H1 (cell line): ENCODE data around the gene TRAF6. TPM values are rescaled to one million over a fixed set of nuclear protein-coding genes. Genes with fewer than 3 reads are reported as not detected.

Source experiments
- CTCF ChIA-PET: fragments of 300-600 bp; sonication (Branson Sonifier 250); formaldehyde crosslinking; loops from one replicate; lab custom pipeline; 2021; ENCODE audit not compliant: partially characterized antibody; lab: Charles Lee
- POLR2A ChIA-PET: fragments of 300-600 bp; sonication (Branson Sonifier 250); formaldehyde crosslinking; loops from one replicate; lab custom pipeline; 2021; ENCODE audit warnings: inconsistent platforms; ENCODE audit not compliant: partially characterized antibody; lab: Charles Lee
- DNase-seq, 2 experiments: peaks; one replicate each; pipeline versions ENCODE4 v3.0.0 to v3.0.0-alpha.2; 2010 to 2022; ENCODE audit warnings: low spot score in 2 of 2, low read depth in 1 of 2, mixed read lengths in 1 of 2
- FAIRE-seq: peaks from 2 replicates; lab custom pipeline; 2011; peaks lifted over from hg19 to GRCh38; lab: Jason Lieb, UNC
- H2AFZ ChIP-seq: 2 replicates; pipeline ENCODE4 v1.8.1; 2012; ENCODE audit warnings: low read length, inconsistent platforms
- H2AK5ac ChIP-seq: 2 replicates; pipeline ENCODE4 v1.6.1; 2013; ENCODE audit warnings: low read depth, low read length
- H2BK120ac ChIP-seq: replicated peaks from 2 replicates; pipeline ENCODE3; 2013; ENCODE audit warnings: low read depth, low read length, inconsistent platforms
- H2BK12ac ChIP-seq: 2 replicates; pipeline ENCODE4 v1.6.1; 2013; ENCODE audit warnings: low read depth, low read length
- H2BK15ac ChIP-seq: 2 replicates; pipeline ENCODE4 v1.6.1; 2013; ENCODE audit warnings: low read length
- H2BK20ac ChIP-seq: 2 replicates; pipeline ENCODE4 v1.6.1; 2013; ENCODE audit warnings: low read length
- H2BK5ac ChIP-seq: 2 replicates; pipeline ENCODE4 v1.6.1; 2013; ENCODE audit warnings: low read depth, low read length
- H3K14ac ChIP-seq: 2 replicates; pipeline ENCODE4 v1.6.1; 2013; ENCODE audit warnings: inconsistent platforms; ENCODE audit not compliant: insufficient read length
- H3K18ac ChIP-seq: 2 replicates; pipeline ENCODE4 v1.6.1; 2013; ENCODE audit warnings: low read length; ENCODE audit errors: extremely low read depth
- H3K23ac ChIP-seq: 2 replicates; pipeline ENCODE4 v1.6.1; 2013; ENCODE audit warnings: inconsistent platforms; ENCODE audit not compliant: insufficient read length
- H3K23me2 ChIP-seq: 2 replicates; pipeline ENCODE4 v1.6.1; 2013; ENCODE audit warnings: low read depth, low read length
- H3K27ac ChIP-seq: 2 replicates; pipeline ENCODE4 v1.6.1; 2011; ENCODE audit warnings: low read depth, low read length, inconsistent platforms
- H3K27me3 ChIP-seq, 4 experiments: replicated peaks in 1 of 4; 1 replicate in 1 of 4; 2 replicates in 3 of 4; pipeline versions ENCODE4 v1.6.1 to v1.8.1; 2011 to 2013; ENCODE audit warnings: low read length in 3 of 4, mild to moderate bottlenecking in 3 of 4, inconsistent platforms in 2 of 4, mixed read lengths in 2 of 4, moderate library complexity in 1 of 4; ENCODE audit not compliant: control insufficient read depth in 3 of 4, insufficient read depth in 3 of 4; ENCODE audit errors: extremely low read depth in 1 of 4
- H3K36me3 ChIP-seq, 4 experiments: 2 replicates each; pipeline versions ENCODE4 v1.6.1 to v1.8.1; 2011 to 2013; ENCODE audit warnings: mild to moderate bottlenecking in 4 of 4, low read length in 3 of 4, moderate library complexity in 2 of 4, control low read depth in 1 of 4, inconsistent platforms in 1 of 4; ENCODE audit not compliant: insufficient read depth in 4 of 4, control insufficient read depth in 2 of 4
- H3K4ac ChIP-seq: replicated peaks from 2 replicates; pipeline ENCODE3; 2013; ENCODE audit warnings: low read length, low read depth, mixed read lengths, inconsistent platforms; ENCODE audit not compliant: insufficient read length
- H3K4me1 ChIP-seq, 4 experiments: replicated peaks in 1 of 4; 1 replicate in 1 of 4; 2 replicates in 3 of 4; pipeline versions ENCODE4 v1.6.1 to v1.8.1; 2011 to 2013; ENCODE audit warnings: low read length in 3 of 4, inconsistent platforms in 2 of 4, mixed read lengths in 1 of 4; ENCODE audit not compliant: insufficient read depth in 4 of 4, control insufficient read depth in 3 of 4
- H3K4me2 ChIP-seq, 2 experiments: 2 replicates each; pipeline versions ENCODE4 v1.6.1 to v1.8.1; 2011 to 2013; ENCODE audit warnings: low read depth in 2 of 2, low read length in 2 of 2, control low read depth in 1 of 2, inconsistent platforms in 1 of 2, mild to moderate bottlenecking in 1 of 2; ENCODE audit not compliant: insufficient read depth in 1 of 2
- H3K4me3 ChIP-seq, 4 experiments: fragments of 200-600, 300-600 bp in 1 of 4; sonication (generic), shearing (Covaris generic), sonication (Bioruptor Twin) in 1 of 4; 2 replicates each; pipeline versions ENCODE4 v1.5.1 to v1.8.1; 2011 to 2016; ENCODE audit warnings: low read length in 4 of 4, low read depth in 3 of 4, control low read depth in 2 of 4, inconsistent platforms in 2 of 4, mild to moderate bottlenecking in 2 of 4, mixed read lengths in 1 of 4, moderate library complexity in 1 of 4; ENCODE audit not compliant: insufficient read depth in 2 of 4; ENCODE audit errors: extremely low read depth in 1 of 4
- H3K56ac ChIP-seq: replicated peaks from 2 replicates; pipeline ENCODE3; 2013; ENCODE audit warnings: low read depth, mild to moderate bottlenecking, mixed read lengths, low read length, inconsistent platforms; ENCODE audit not compliant: insufficient read length
- H3K79me1 ChIP-seq: 2 replicates; pipeline ENCODE4 v1.6.1; 2013; ENCODE audit warnings: low read depth, low read length, control low read depth
- H3K79me2 ChIP-seq, 2 experiments: 2 replicates each; pipeline versions ENCODE4 v1.6.1 to v1.8.1; 2012 to 2013; ENCODE audit warnings: low read length in 2 of 2, mild to moderate bottlenecking in 2 of 2, inconsistent platforms in 1 of 2; ENCODE audit not compliant: insufficient read depth in 2 of 2, control insufficient read depth in 1 of 2
- H3K9ac ChIP-seq, 4 experiments: replicated peaks in 1 of 4; 1 replicate in 1 of 4; 2 replicates in 3 of 4; pipeline versions ENCODE4 v1.6.1 to v1.8.1; 2011 to 2013; ENCODE audit warnings: low read depth in 3 of 4, low read length in 3 of 4, control low read depth in 2 of 4, mild to moderate bottlenecking in 2 of 4, moderate library complexity in 2 of 4, inconsistent platforms in 1 of 4; ENCODE audit errors: extremely low read depth in 1 of 4
- H3K9me3 ChIP-seq, 2 experiments: 2 replicates each; pipeline versions ENCODE4 v1.6.1 to v1.8.1; 2012 to 2013; ENCODE audit warnings: mild to moderate bottlenecking in 2 of 2, moderate library complexity in 2 of 2, control low read depth in 1 of 2, inconsistent platforms in 1 of 2, low read depth in 1 of 2, low read length in 1 of 2, mixed read lengths in 1 of 2; ENCODE audit not compliant: insufficient read depth in 2 of 2
- H4K20me1 ChIP-seq, 2 experiments: replicated peaks in 1 of 2; 2 replicates each; pipeline versions ENCODE3 to v1.8.1; 2011 to 2013; ENCODE audit warnings: inconsistent platforms in 2 of 2, low read length in 2 of 2, mild to moderate bottlenecking in 1 of 2; ENCODE audit not compliant: insufficient read depth in 2 of 2, control insufficient read depth in 1 of 2
- H4K5ac ChIP-seq: 2 replicates; pipeline ENCODE4 v1.6.1; 2013; ENCODE audit warnings: low read length, low read depth, mixed read lengths, inconsistent platforms; ENCODE audit not compliant: insufficient read length
- H4K8ac ChIP-seq: 2 replicates; pipeline ENCODE4 v1.8.0; 2013; ENCODE audit warnings: mild to moderate bottlenecking, moderate library complexity, low read length, inconsistent platforms; ENCODE audit not compliant: insufficient read depth; ENCODE audit errors: extremely low read depth
- H4K91ac ChIP-seq: replicated peaks from 2 replicates; pipeline ENCODE3; 2013; ENCODE audit warnings: low read length, mixed read lengths, inconsistent platforms; ENCODE audit not compliant: insufficient read length
- ATF2 ChIP-seq: IDR thresholded peaks from 2 replicates; pipeline ENCODE4 v1.6.1; 2012; ENCODE audit warnings: low read length, inconsistent platforms
- CBX5 ChIP-seq: fragments of 300-800, 300-1000 bp; sonication (generic); IDR thresholded peaks from 2 replicates; pipeline ENCODE4 v1.7.1; 2016; ENCODE audit warnings: antibody characterized with exemption, low read length, low read depth
- EZH2 ChIP-seq: fragments of 200-600 bp; sonication (generic); IDR thresholded peaks from 2 replicates; pipeline ENCODE4 v1.7.1; 2012; ENCODE audit warnings: low read depth, mild to moderate bottlenecking, moderate library complexity, low read length, inconsistent platforms; ENCODE audit not compliant: severe bottlenecking
- GTF2F1 ChIP-seq: IDR thresholded peaks from 2 replicates; pipeline ENCODE4 v1.6.1; 2012; ENCODE audit warnings: low read depth, low read length, improper control_type of control experiment, borderline replicate concordance
- JUN ChIP-seq: IDR thresholded peaks from 2 replicates; pipeline ENCODE4 v1.6.1; 2011; ENCODE audit warnings: low read depth, mild to moderate bottlenecking, improper control_type of control experiment, low read length
- KDM1A ChIP-seq: fragments of 200-600, 300-600 bp; sonication (generic); IDR thresholded peaks from 2 replicates; pipeline ENCODE4 v1.7.1; 2016; ENCODE audit warnings: mild to moderate bottlenecking, low read length, borderline replicate concordance
- POU5F1 ChIP-seq: IDR thresholded peaks from 2 replicates; pipeline ENCODE4 v1.6.1; 2011; ENCODE audit warnings: low read depth, mild to moderate bottlenecking, low read length, moderate library complexity
- SRF ChIP-seq: IDR thresholded peaks from 2 replicates; pipeline ENCODE4 v1.6.1; 2011; ENCODE audit warnings: mild to moderate bottlenecking, low read depth, low read length, moderate library complexity
- ZNF274 ChIP-seq: IDR thresholded peaks from 2 replicates; pipeline ENCODE4 v1.7.0; 2012; ENCODE audit warnings: low read length, borderline replicate concordance; ENCODE audit errors: extremely low read depth
- WGBS, 2 experiments: shearing (Covaris generic) in 1 of 2; methylation state at CpG; one replicate each; pipeline versions ENCODE4 v1.1.6 to v1.1.7; 2013 to 2015; ENCODE audit warnings: low lambda C conversion rate in 2 of 2, mixed read lengths in 2 of 2, inconsistent platforms in 1 of 2, low coverage in 1 of 2, missing lambda C conversion rate in 1 of 2; ENCODE audit not compliant: insufficient replicate concordance in 2 of 2, insufficient coverage in 1 of 2, insufficient read length in 1 of 2; ENCODE audit errors: extremely low coverage in 1 of 2, missing lambda C conversion rate in 1 of 2; 5-methylcytosine and 5-hydroxymethylcytosine counted together
- polyA plus RNA-seq, 7 experiments: library from polyadenylated mRNA; depleted of rRNA in 3 of 7; stranded (reverse) in 5 of 7; unstranded in 2 of 7; fragments of >200 nt in 5 of 7; fragments of 200-250 nt in 2 of 7; gene quantifications; 1 replicate in 5 of 7; 2 replicates in 1 of 7; 4 replicates in 1 of 7; pipeline versions ENCODE4 v1.2.1 to v1.2.3, GENCODE V29; 2011 to 2013; ENCODE audit warnings: missing spikeins in 2 of 7, mixed read lengths in 2 of 7
- total RNA-seq: library from RNA; stranded (reverse); fragmentation: NEBNext Ultra II Directional; extraction: Animal tissue kit (Norgen Biotek cat#: 25700); gene quantifications from 2 replicates; pipeline ENCODE4 v1.2.1, GENCODE V29; 2021
- TF ChIP-seq, protein P1 (sequence below): IDR thresholded peaks from 2 replicates; pipeline ENCODE4 v1.6.1; 2011; ENCODE audit warnings: low read depth, mild to moderate bottlenecking, low read length; ENCODE audit not compliant: insufficient read depth
- TF ChIP-seq, protein P2 (sequence below): IDR thresholded peaks from 2 replicates; pipeline ENCODE4 v1.6.1; 2012; ENCODE audit warnings: inconsistent platforms

TRAF6 gene
- total and polyA plus RNA-seq, 2 of the 8 experiments (the other 6 are each of a cell fraction or from before 2014, with no cell fraction given), result 4.6 to 8.8 TPM

DNA sequence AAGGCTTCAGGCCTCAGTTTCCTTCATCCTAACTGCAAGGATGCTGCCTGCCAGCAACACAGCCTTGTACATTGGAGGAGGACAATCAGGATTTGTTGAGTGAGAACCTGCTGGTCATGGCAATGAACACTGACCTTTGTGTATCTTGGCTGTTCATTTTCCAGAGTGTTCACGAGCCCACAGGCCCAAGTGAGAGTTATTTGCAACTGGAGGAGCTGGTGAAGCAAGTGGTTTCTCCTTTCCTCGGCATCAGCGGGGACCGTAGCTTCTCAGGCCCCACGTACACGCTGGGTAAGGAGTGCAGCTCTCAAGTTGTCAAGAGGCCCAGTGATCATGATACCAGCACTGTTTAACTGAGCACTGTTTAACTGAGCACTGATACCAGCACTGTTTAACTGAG, 59.0 kb downstream of the TRAF6 start:
- H3K14ac ChIP-seq, result no peak overlapping the region
- no peaks in the 10 kb centered on the region for H3K23me2 ChIP-seq
- H3K4me1 ChIP-seq, result peaks cover 0 to 20% (median 10%) of the 10 kb centered on the region in 4 experiments; a peak in 6 of 7 replicates
- DNase-seq, result no peak
- no peak overlapping the region for H2AK5ac ChIP-seq
- no peak overlapping the region for H3K4me3 ChIP-seq
- FAIRE-seq, result no peak
- no peak overlapping the region for H3K23ac ChIP-seq
- CTCF ChIA-PET, result interaction anchor here (2.9 to 4.9 kb wide), 2 partner anchors 9 to 159 kb away, joined by 11 to 24 read pairs; no protein-coding TSS in a partner anchor
- H3K18ac ChIP-seq, result no peak overlapping the region
- 97% methylated on average over 6 of the region's 6 CpGs; no CpG with 5 or more reads in 1 of the 2 experiments for WGBS, 2 experiments
- H3K56ac ChIP-seq, result no peak overlapping the region
- no peak overlapping the region for H4K5ac ChIP-seq
- H3K27me3 ChIP-seq, result no peaks in the 10 kb centered on the region
- H4K91ac ChIP-seq, result no peak overlapping the region
- H3K79me2 ChIP-seq, result no peaks in the 10 kb centered on the region
- H2BK15ac ChIP-seq, result no peak overlapping the region
- no peaks in the 10 kb centered on the region for H4K20me1 ChIP-seq
- no peak overlapping the region for H4K8ac ChIP-seq
- no peaks in the 10 kb centered on the region for H3K9me3 ChIP-seq
- no peak overlapping the region for H2BK120ac ChIP-seq
- H3K9ac ChIP-seq, result no peak overlapping the region
- POLR2A ChIA-PET, result no interaction called here
- no peaks in the 10 kb centered on the region for H3K79me1 ChIP-seq
- H3K27ac ChIP-seq, result no peak overlapping the region
- no peak overlapping the region for H2BK20ac ChIP-seq
- no peak overlapping the region for H2BK5ac ChIP-seq
- no peak overlapping the region for H2AFZ ChIP-seq
- no peak overlapping the region for H3K4me2 ChIP-seq
- peaks cover 0 to 5% (median under 1%) of the 10 kb centered on the region in 4 experiments; a peak in 2 of 8 replicates for H3K36me3 ChIP-seq
- no peak overlapping the region for H3K4ac ChIP-seq
- no peak overlapping the region for H2BK12ac ChIP-seq
- TF ChIP-seq JUN (no peak), EZH2 (no peak), CBX5 (no peak), POU5F1 (no peak), ATF2 (no peak), SRF (no peak), KDM1A (no peak), GTF2F1 (no peak), ZNF274 (no peak)
- TF ChIP-seq, protein P1, sequence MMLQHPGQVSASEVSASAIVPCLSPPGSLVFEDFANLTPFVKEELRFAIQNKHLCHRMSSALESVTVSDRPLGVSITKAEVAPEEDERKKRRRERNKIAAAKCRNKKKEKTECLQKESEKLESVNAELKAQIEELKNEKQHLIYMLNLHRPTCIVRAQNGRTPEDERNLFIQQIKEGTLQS, result no peak
- TF ChIP-seq, protein P2, sequence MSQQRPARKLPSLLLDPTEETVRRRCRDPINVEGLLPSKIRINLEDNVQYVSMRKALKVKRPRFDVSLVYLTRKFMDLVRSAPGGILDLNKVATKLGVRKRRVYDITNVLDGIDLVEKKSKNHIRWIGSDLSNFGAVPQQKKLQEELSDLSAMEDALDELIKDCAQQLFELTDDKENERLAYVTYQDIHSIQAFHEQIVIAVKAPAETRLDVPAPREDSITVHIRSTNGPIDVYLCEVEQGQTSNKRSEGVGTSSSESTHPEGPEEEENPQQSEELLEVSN, result no peak
